OCI-LY1 (cell line): ENCODE measurements around the gene NSD1.

ENCODE experiments used
- CTCF ChIP-seq: fragments of 200-600 bp; sonication (generic), shearing (Covaris generic); IDR thresholded peaks from 2 replicates; pipeline ENCODE4 v1.5.1; 2017; ENCODE audit warnings: mild to moderate bottlenecking, antibody characterized with exemption, low read length, moderate library complexity, mixed read lengths
- EZH2 ChIP-seq: fragments of 200-600 bp; sonication (generic), shearing (Covaris generic); IDR thresholded peaks from 2 replicates; pipeline ENCODE4 v1.8.0; 2017; ENCODE audit warnings: borderline replicate concordance, mixed run types, mild to moderate bottlenecking, antibody characterized with exemption, low read length, moderate library complexity, mixed read lengths

DNA sequence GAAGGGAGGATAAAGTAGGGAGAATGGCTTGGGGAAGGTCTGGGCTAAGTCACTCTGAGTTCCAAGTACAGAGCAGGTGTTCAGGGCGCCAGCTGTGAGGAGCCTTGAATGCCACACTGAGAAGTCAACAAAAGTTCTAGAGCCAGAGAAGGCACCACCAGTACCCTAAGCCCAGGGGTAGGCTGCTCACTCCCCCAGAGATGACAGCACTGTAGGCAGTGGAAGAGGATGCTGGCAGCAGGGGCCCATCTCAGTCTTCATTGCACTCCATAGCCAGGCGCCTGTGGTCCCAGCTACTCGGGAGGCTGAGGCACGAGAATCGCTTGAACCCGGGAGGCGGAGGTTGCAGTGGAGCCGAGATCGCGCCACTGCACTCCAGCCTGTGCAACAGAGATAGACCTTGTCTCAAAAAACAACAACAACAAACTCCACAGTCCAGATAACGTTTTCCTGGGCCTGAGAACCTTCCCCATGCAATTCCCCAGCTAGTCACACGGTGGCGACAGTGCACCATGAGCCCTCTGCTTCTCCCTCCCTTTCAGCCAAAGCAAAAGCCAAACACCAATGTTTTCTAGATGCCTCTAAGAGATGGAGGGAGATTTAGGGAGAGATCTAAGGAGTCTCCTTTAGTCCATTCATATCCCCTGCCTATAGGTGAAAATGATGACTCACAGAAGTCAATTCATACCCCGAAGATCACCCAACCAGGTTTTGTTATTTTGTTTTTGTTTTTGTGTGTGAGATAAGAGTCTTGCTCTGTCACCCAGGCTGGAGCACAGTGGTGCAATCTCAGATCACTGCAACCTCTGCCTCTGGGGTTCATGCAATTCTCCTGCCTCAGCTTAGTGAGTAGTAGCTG, 19.8 kb upstream of the NSD1 start:
- TF ChIP-seq CTCF, result peak; percentile 98
- no peak for TF ChIP-seq EZH2
